Naive thymus-derived CD4-positive, alpha-beta T cell (primary cell): ENCODE data around the gene FASTKD3. TPM values are rescaled to one million over a fixed set of nuclear protein-coding genes. Genes with fewer than 3 reads are reported as not detected.

Experiments
- ATAC-seq: fragments of 150-1000 bp; cut with Tn5 transposase; 2 replicates; pipeline ENCODE4 v1.10.0; 2021; ENCODE audit warnings: mild to moderate bottlenecking, moderate library complexity
- CTCF ChIA-PET: fragments of 350-600 bp; sonication (Branson Sonifier 250); formaldehyde crosslinking; loops from one replicate; lab custom pipeline; 2021; ENCODE audit warnings: antibody characterized with exemption; lab: Charles Lee
- POLR2A ChIA-PET: fragments of 350-600 bp; sonication (Branson Sonifier 250); formaldehyde crosslinking; loops from one replicate; lab custom pipeline; 2021; ENCODE audit warnings: antibody characterized with exemption, inconsistent platforms; lab: Charles Lee
- DNase-seq, 9 donors: peaks; one replicate each; pipeline versions ENCODE4 v3.0.0 to v3.0.0-alpha.2; 2020 to 2022; ENCODE audit warnings: mixed read lengths in 1 of 9
- H3K27ac ChIP-seq: one replicate; pipeline ENCODE4 v1.7.0; 2013; ENCODE audit warnings: mild to moderate bottlenecking, low read depth, low read length, moderate library complexity
- H3K27me3 ChIP-seq, 2 donors: one replicate each; pipeline ENCODE4 v1.7.0; 2013; ENCODE audit warnings: low read length in 2 of 2, mild to moderate bottlenecking in 2 of 2, moderate library complexity in 2 of 2; ENCODE audit not compliant: control insufficient read depth in 2 of 2, insufficient read depth in 2 of 2
- H3K36me3 ChIP-seq, 3 experiments: 1 replicate in 2 of 3; 2 replicates in 1 of 3; pipeline ENCODE4 v1.7.0; 2013; ENCODE audit warnings: low read length in 3 of 3, mild to moderate bottlenecking in 3 of 3, moderate library complexity in 1 of 3; ENCODE audit not compliant: insufficient read depth in 3 of 3, control insufficient read depth in 2 of 3
- H3K4me1 ChIP-seq, 2 donors: one replicate each; pipeline ENCODE4 v1.7.0; 2013; ENCODE audit warnings: low read length in 2 of 2, mild to moderate bottlenecking in 2 of 2, moderate library complexity in 1 of 2; ENCODE audit not compliant: control insufficient read depth in 2 of 2, insufficient read depth in 2 of 2
- H3K4me3 ChIP-seq: 2 replicates; pipeline ENCODE4 v1.7.0; 2013; ENCODE audit warnings: mild to moderate bottlenecking, low read length
- H3K9me3 ChIP-seq, 3 experiments: 1 replicate in 2 of 3; 2 replicates in 1 of 3; pipeline ENCODE4 v1.7.0; 2013; ENCODE audit warnings: low read length in 3 of 3; ENCODE audit not compliant: control insufficient read depth in 2 of 3
- H3K27ac Mint-ChIP-seq, 9 donors: one replicate each; pipeline ENCODE4 v1.8.0; 2020 to 2022; ENCODE audit warnings: mixed read lengths in 9 of 9, mild to moderate bottlenecking in 8 of 9, moderate library complexity in 5 of 9, inconsistent platforms in 2 of 9
- H3K27me3 Mint-ChIP-seq, 5 donors: one replicate each; pipeline ENCODE4 v1.8.0; 2021 to 2022; ENCODE audit warnings: mixed read lengths in 5 of 5, mild to moderate bottlenecking in 1 of 5
- H3K36me3 Mint-ChIP-seq, 5 donors: one replicate each; pipeline ENCODE4 v1.8.0; 2020 to 2022; ENCODE audit warnings: mixed read lengths in 5 of 5, mild to moderate bottlenecking in 3 of 5, inconsistent platforms in 1 of 5
- H3K4me1 Mint-ChIP-seq, 7 donors: one replicate each; pipeline ENCODE4 v1.8.0; 2020 to 2022; ENCODE audit warnings: mixed read lengths in 7 of 7, mild to moderate bottlenecking in 3 of 7, inconsistent platforms in 1 of 7
- H3K4me3 Mint-ChIP-seq, 10 donors: one replicate each; pipeline ENCODE4 v1.8.0; 2020 to 2022; ENCODE audit warnings: mild to moderate bottlenecking in 10 of 10, mixed read lengths in 10 of 10, moderate library complexity in 6 of 10, inconsistent platforms in 2 of 10
- H3K9me3 Mint-ChIP-seq, 11 donors: one replicate each; pipeline ENCODE4 v1.8.0; 2020 to 2022; ENCODE audit warnings: mixed read lengths in 11 of 11, mild to moderate bottlenecking in 4 of 11, inconsistent platforms in 1 of 11, moderate library complexity in 1 of 11
- intact Hi-C, 2 donors: fragments of 100-400 bp; cut with micrococcal nuclease; formaldehyde crosslinking; loops; one replicate each; pipeline ENCODE4 v1.15.1; 2023
- polyA plus RNA-seq, 2 donors: library from polyadenylated mRNA; unstranded; fragments of 300-500 nt; fragmentation: Illumina TruSeq; gene quantifications; one replicate each; pipeline ENCODE4 v1.2.3, GENCODE V29; 2021
- total RNA-seq, 6 experiments: library from RNA in 5 of 6; stranded (reverse) in 5 of 6; gene quantifications; 1 replicate in 5 of 6; 2 replicates in 1 of 6; pipeline ENCODE4 v1.2.3 and lab custom pipeline; 2021 to 2026

The FASTKD3 gene
- total and polyA plus RNA-seq, 7 experiments from 2014 or later = 4.2 to 15.3 (median 10.0) TPM

DNA sequence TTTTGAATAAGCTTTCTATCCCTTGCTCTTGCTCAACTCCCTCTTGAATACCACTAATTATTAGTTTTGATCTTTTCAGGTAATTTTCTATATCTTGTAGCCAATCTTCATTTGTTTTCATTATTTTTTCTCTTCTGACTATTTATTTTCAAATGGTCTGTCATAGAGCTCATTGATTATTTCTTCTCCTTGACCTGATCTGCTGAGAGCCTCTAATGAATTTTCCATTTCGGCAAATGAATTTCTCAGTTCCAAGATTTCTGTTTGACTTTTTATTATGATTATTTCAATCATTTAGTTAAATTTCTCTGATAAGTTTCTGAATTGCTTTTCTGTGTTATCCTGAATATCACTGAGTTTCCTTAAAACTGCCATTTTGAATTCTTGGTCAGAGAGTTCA, 39.5 kb upstream of the FASTKD3 start:
- ATAC-seq (no peak), DNase-seq (no peak)
- peaks cover 0 to 17% (median 0%) of the 10 kb centered on the region in 3 experiments for H3K36me3 ChIP-seq
- CTCF ChIA-PET = no interaction called here
- Mint-ChIP-seq H3K27ac (no peak overlapping the region), H3K27me3 (no peaks in the 10 kb centered on the region), H3K36me3 (peaks cover 32 to 88% (median 85%) of the 10 kb centered on the region in 5 donors), H3K9me3 (peaks cover 16 to 62% (median 34%) of the 10 kb centered on the region in 11 donors), H3K4me1 (peaks cover 0 to 5% (median 0%) of the 10 kb centered on the region in 7 donors), H3K4me3 (no peak overlapping the region)
- no peak overlapping the region for H3K27ac ChIP-seq
- peaks cover 0 to 35% (median 4%) of the 10 kb centered on the region in 3 experiments for H3K9me3 ChIP-seq
- POLR2A ChIA-PET = no interaction called here
- no peak overlapping the region for H3K4me3 ChIP-seq
- no peaks in the 10 kb centered on the region for H3K4me1 ChIP-seq
- intact Hi-C loops = no loop called here
- H3K27me3 ChIP-seq = no peaks in the 10 kb centered on the region

DNA sequence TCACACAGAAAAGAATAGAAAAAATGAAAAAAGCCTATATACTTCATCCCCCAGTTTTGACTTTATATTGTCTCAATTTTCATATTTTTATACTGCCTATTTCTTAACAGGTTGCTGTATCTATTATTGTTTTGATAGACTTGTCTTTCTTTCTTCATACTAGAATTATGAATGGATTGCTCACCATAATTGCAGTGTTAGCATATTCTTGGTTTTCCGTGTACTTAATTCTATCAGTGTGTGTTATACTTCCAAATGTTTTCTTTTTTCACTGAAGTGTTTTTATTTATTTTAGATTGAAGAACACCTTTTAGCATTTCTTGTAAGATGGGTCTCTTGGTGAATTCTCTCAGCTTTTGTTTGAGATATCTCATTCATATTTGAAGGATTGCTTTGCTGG, 38.8 kb upstream of the FASTKD3 start:
- H3K4me3 ChIP-seq = no peak overlapping the region
- intact Hi-C loops = no loop called here
- H3K36me3 ChIP-seq = peaks cover 0 to 23% (median 0%) of the 10 kb centered on the region in 3 experiments
- DNase-seq = no peak
- no peak for ATAC-seq
- H3K4me1 Mint-ChIP-seq = peaks cover 0 to 5% (median 0%) of the 10 kb centered on the region in 7 donors
- ChIA-PET POLR2A (interaction anchor here (0.6 kb wide), 1 partner anchor 94 kb away, joined by 6 read pairs; no protein-coding TSS in a partner anchor), CTCF (no interaction called here)
- no peaks in the 10 kb centered on the region for H3K4me1 ChIP-seq
- no peaks in the 10 kb centered on the region for H3K27me3 Mint-ChIP-seq
- H3K27ac Mint-ChIP-seq = no peak overlapping the region
- H3K36me3 Mint-ChIP-seq = peaks cover 30 to 85% (median 84%) of the 10 kb centered on the region in 5 donors
- H3K9me3 ChIP-seq = peaks cover 0 to 30% (median 4%) of the 10 kb centered on the region in 3 experiments
- peaks cover 12 to 55% (median 27%) of the 10 kb centered on the region in 11 donors for H3K9me3 Mint-ChIP-seq
- no peaks in the 10 kb centered on the region for H3K27me3 ChIP-seq
- no peak overlapping the region for H3K4me3 Mint-ChIP-seq
- H3K27ac ChIP-seq = no peak overlapping the region

DNA sequence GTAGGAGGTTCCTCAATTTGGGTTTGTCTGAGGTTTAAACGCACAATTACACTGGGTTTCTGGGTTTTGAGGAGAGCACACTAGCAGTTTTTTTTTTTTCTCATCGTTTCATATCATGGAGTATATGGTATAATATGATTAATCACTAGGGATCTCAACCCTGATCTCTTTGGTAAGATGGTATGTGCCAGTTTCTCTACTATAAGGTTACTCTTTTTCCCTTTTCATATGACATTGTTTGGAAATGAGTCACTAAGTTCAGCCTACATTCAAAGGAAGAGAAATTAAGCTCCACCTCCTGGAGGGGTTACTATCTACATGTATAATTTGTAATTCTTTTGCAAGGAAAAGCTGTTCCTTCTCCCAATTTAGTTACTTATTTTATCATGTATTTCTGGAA, 35.3 kb upstream of the FASTKD3 start:
- ChIA-PET POLR2A (no interaction called here), CTCF (no interaction called here)
- H3K4me3 ChIP-seq = no peak overlapping the region
- peaks cover 0 to 20% (median 3%) of the 10 kb centered on the region in 3 experiments for H3K9me3 ChIP-seq
- no peak overlapping the region for H3K27ac Mint-ChIP-seq
- peaks cover 0 to 5% (median 0%) of the 10 kb centered on the region in 7 donors for H3K4me1 Mint-ChIP-seq
- ATAC-seq (no peak), DNase-seq (no peak)
- no peaks in the 10 kb centered on the region for H3K4me1 ChIP-seq
- peaks cover 38 to 85% (median 67%) of the 10 kb centered on the region in 5 donors for H3K36me3 Mint-ChIP-seq
- no peak overlapping the region for H3K4me3 Mint-ChIP-seq
- H3K27ac ChIP-seq = no peak overlapping the region
- H3K36me3 ChIP-seq = peaks cover 0 to 49% (median 7%) of the 10 kb centered on the region in 3 experiments
- H3K27me3 ChIP-seq = no peaks in the 10 kb centered on the region
- intact Hi-C loops = no loop called here
- H3K9me3 Mint-ChIP-seq = peaks cover 7 to 24% (median 18%) of the 10 kb centered on the region in 11 donors
- H3K27me3 Mint-ChIP-seq = no peaks in the 10 kb centered on the region

DNA sequence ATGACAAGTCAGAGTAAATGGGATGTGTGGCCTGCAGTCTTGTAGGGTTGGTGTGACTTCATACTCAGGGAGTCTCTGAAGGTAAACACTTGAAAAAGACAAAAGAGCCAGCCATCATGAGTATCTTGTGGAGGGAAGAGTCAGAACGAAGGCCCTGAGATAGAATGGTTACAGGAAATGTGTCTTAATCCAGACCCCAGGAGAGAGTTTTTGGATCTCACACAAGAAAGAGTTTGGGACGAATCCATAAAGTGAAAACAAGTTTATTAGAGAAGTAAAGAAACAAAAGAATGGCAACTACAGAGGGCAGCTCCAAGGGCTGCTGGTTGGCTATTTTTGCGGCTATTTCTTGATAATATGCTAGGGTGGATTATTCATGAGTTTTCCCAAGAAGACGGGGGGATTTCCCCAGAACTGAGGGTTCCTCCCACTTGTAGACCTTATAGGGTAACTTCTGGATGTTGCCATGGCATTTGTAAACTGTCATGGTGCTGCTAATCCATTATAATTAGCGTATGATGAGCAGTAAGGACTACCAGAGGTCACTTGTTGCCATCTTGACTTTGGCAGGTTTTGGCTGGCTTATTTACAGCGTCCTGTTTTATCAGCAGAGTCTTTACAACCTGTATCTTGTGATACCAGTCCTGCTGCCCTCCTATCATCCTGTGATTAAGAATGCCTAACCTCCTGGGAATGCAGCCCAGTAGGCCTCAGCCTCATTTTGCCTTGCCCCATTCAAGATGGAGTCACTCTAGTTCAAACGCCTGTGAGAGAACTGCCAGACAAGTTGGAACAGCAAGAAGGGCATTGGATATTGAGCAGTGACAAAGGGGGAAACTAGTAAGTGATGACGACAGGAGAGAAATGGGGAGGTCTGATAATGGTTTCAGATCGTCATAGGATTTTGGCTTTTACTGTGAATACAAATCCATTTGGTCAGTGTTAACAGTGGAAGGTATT, 34.1 kb upstream of the FASTKD3 start:
- DNase-seq (no peak), ATAC-seq (no peak)
- Histone ChIP-seq H3K36me3 (peaks cover 0 to 51% (median 11%) of the 10 kb centered on the region in 3 experiments), H3K27ac (no peak overlapping the region), H3K4me3 (no peak overlapping the region), H3K4me1 (no peaks in the 10 kb centered on the region), H3K27me3 (no peaks in the 10 kb centered on the region), H3K9me3 (peaks cover 0 to 9% (median 0%) of the 10 kb centered on the region in 3 experiments)
- H3K27me3 Mint-ChIP-seq = no peaks in the 10 kb centered on the region
- H3K4me3 Mint-ChIP-seq = no peak overlapping the region
- H3K36me3 Mint-ChIP-seq = peaks cover 39 to 85% (median 67%) of the 10 kb centered on the region in 5 donors
- CTCF ChIA-PET = no interaction called here
- H3K27ac Mint-ChIP-seq = peak overlapping the region in 1 of 9 donors; percentile 75
- intact Hi-C loops = no loop called here
- H3K4me1 Mint-ChIP-seq = peaks cover 0 to 5% (median 0%) of the 10 kb centered on the region in 7 donors
- peaks cover 3 to 12% (median 10%) of the 10 kb centered on the region in 11 donors for H3K9me3 Mint-ChIP-seq
- POLR2A ChIA-PET = no interaction called here

DNA sequence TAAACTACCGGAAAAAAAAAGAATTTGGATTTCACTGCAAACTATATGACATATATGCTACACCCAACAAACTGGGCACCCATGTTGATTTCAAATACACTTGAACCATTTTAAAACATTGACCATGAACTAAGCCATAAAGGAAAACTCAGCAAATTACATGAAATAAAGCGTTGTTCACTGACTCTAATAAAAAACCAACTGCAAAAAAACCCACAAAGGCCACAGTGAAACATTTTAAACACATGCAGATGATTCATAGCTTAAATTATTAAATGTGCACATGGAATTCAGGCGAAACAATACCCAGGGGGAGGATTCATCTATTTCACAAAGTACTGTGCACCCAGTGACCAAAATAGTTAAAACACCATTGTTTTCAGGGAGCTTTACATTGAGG, 33.4 kb upstream of the FASTKD3 start:
- Mint-ChIP-seq H3K9me3 (peaks cover 0 to 5% (median 4%) of the 10 kb centered on the region in 11 donors), H3K27ac (peak overlapping the region in 1 of 9 donors; percentile 75), H3K4me1 (peaks cover 0 to 5% (median 0%) of the 10 kb centered on the region in 7 donors), H3K4me3 (no peak overlapping the region), H3K36me3 (peaks cover 32 to 85% (median 62%) of the 10 kb centered on the region in 5 donors), H3K27me3 (no peaks in the 10 kb centered on the region)
- H3K4me3 ChIP-seq = no peak overlapping the region
- H3K9me3 ChIP-seq = peaks cover 0 to 4% (median 0%) of the 10 kb centered on the region in 3 experiments
- H3K27me3 ChIP-seq = no peaks in the 10 kb centered on the region
- ChIA-PET CTCF (no interaction called here), POLR2A (no interaction called here)
- H3K27ac ChIP-seq = no peak overlapping the region
- H3K36me3 ChIP-seq = peaks cover 6 to 58% (median 12%) of the 10 kb centered on the region in 3 experiments
- DNase-seq = no peak
- no peaks in the 10 kb centered on the region for H3K4me1 ChIP-seq
- no peak for ATAC-seq
- intact Hi-C loops = no loop called here

DNA sequence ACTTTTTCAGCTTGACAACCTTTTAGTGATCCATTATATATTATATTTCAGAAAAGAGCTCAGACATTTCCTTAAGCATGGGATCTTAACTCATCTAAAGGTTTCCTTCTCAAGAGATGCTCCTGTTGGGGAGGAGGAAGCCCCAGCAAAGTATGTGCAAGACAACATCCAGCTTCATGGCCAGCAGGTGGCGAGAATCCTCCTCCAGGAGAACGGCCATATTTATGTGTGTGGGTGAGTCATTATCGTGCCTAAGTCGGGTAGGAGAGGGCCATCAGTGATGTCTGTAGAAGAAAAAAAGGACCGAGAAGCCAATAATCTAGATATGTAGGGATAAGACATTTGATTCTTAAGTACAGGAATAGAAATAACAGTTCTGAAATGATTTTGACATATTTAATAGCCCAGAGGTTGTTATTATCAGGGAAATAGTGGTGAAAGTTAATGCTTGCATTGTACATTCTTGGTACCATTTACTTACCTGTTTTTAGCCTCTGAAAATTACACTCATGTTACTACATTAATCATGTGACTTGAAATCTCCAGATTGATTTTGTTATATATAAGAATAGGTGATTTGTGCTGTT, 28.3 kb upstream of the FASTKD3 start:
- Histone ChIP-seq H3K9me3 (no peaks in the 10 kb centered on the region), H3K27me3 (no peaks in the 10 kb centered on the region), H3K4me1 (no peaks in the 10 kb centered on the region), H3K27ac (no peak overlapping the region), H3K36me3 (peaks cover 25 to 87% (median 27%) of the 10 kb centered on the region in 3 experiments), H3K4me3 (no peak overlapping the region)
- ChIA-PET POLR2A (no interaction called here), CTCF (no interaction called here)
- Mint-ChIP-seq H3K9me3 (no peaks in the 10 kb centered on the region), H3K4me1 (peaks cover 0 to 15% (median 0%) of the 10 kb centered on the region in 7 donors), H3K27me3 (no peaks in the 10 kb centered on the region), H3K27ac (peak overlapping the region in 1 of 9 donors; percentile 66), H3K4me3 (no peak overlapping the region), H3K36me3 (peaks cover 30 to 80% (median 58%) of the 10 kb centered on the region in 5 donors)
- intact Hi-C loops = no loop called here
- DNase-seq (peak in 1 of 9 donors; percentile 5), ATAC-seq (peak; percentile 61)
